HG03039 (cell line): Measurements from ENCODE around the gene ACTBL2.
"Not testable (repeated sequence)": the region's sequence is repeated elsewhere in the genome, so short reads cannot be mapped to it uniquely, and the experiment has no call there.

Experiments used
- ATAC-seq: cut with Tn5 transposase; IDR thresholded peaks from one replicate; pipeline ENCODE4 v1.9.1; 2021; ENCODE audit warnings: mild to moderate bottlenecking, moderate library complexity; ENCODE audit not compliant: unreplicated experiment

The ACTBL2 gene

DNA sequence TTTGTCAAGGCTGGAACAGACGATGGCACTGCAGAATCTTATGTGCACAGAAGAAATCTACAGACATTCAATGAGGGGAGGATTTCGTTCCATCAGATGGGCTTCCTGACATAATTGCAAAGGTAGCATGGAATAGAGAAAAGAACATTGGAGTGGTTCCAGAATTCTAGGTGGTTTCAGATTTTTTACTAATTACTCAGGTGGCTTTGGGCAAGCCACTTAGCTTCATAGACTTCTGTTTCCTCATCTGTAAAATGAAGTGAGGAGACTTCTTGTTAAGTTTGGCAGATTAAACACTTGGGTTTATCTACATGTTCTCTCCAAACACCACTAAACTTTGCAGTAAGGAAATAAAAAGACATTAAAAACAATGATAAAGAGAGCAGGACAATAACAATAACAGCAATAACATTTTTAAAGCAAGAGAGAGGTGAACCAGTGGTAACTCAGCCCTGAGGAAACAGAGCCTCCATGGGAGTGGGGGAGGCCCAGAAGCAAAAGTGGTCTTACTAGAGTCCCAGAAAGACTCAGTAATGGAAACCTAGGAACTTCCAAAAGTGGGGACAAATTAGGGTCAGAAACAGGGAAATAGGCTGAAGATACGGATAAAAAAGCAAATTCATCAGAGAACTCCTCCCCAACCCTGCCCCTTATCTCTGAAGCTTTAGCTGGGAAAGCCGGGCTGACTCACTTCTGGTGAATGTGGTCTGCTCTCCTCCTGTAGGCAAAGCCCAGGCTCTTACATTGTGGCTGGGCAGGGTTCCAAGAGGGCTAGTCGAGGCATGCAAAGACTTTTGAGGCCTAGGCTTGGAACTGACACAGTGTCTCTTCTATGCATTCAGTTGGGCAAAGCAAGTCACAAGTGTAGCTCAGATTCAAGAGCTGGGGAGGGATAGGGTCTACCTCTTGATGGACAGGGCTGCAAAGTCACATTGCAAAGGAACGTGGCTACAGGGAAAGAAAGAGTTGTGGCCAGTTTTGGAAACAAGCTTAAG, 11.8 kb upstream of the ACTBL2 start:
- peak; percentile 54 for ATAC-seq

DNA sequence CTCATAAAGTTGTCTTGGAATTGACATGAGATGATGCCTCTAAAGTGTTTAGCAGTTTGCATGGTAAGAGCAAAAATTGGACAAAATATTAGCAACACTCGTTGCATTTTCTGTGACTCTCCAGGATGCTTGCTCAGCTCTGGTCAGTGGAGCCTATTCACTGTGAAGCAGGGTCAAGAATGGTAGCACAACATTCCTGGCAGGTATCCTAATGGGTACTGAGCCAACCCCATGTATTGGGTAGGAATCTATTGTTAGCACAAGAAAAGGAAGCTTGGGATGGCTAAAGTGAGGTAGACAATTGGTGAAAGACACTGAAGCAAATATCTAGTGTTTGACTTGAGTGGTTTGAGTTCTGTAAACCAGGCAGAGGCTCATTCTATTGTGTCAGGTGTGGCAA, 10.4 kb upstream of the ACTBL2 start:
- ATAC-seq, result no peak

DNA sequence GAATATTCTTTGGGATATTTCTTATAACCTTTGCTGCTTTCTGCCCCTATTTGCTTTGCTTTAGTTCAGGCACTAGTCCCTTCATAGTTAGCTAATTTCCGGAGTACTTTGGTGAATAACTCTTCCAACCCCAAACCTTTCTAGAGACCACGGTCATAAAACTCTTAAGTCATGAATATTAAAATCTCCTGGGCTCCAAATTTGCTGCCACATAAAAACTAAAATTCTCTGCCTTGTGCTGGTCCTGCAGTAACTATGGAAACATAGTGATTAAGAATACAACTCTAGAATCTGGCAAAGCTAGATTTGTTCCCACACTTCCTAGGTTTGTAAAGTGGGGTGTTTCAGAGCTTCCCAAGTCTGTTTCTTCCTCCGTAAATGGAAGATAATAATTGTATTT, 10.0 kb upstream of the ACTBL2 start:
- no peak for ATAC-seq

DNA sequence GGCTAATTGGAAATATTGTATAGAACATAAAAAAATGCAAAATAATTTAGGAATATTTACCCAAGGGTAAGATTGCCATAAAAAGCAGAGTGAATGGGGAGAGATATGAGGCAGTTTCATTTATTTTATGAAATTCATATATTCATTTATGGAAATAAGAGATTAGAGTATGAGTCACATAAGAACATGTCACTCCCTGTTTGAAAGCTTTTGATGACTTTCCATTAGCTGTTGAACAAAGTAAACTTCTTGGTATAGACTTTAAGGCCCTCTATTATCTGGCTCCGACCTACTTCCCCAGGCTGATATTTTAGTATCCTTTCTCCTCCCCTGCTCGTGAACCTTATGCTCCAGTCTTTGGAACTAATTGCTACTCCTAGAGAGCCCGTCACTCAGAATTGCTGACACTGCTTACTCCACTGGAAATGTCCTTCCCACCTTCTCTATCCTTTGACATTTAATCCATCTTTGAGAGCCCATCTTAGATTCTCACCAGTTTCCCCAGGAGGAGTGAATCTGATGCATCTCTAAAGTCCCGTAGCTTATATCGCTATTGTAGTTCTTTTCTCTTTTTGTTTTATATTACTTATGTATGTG, 8.9 kb upstream of the ACTBL2 start:
- ATAC-seq, result no peak

DNA sequence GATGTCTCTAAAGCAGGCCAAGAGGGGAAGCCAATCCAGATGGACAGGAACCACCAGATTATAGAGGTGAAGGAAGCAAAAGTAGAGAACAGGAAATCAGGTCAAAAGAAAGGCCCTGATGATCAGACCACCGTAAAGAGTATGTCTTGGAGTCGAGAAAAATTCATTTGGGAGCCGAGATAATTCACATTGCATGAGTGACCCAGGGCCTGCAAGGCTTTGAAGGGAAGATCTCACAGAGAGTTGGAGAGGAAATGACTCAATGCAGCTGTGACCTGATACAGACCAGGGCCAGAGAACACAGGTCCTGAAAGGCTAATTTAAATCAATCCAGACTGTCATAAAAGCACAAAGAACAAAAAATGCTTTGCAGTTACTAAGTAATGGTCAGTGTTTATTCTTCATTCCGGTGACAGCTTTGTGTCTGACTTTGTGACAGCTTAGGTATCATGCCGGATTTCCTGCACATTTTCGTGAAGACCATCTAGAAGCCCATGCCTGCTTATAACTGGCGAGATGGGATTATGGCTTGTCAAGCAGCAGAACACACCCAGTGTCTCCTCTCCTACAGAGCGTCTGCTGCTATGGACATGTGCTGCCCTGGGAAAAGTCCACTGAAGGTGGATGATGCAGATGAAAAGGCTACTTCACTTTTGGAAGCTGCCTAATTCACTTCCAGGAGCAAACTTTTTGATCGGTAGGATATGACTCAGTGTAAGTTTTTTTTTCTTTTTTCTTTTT, 5.8 kb upstream of the ACTBL2 start:
- ATAC-seq, result no peak

DNA sequence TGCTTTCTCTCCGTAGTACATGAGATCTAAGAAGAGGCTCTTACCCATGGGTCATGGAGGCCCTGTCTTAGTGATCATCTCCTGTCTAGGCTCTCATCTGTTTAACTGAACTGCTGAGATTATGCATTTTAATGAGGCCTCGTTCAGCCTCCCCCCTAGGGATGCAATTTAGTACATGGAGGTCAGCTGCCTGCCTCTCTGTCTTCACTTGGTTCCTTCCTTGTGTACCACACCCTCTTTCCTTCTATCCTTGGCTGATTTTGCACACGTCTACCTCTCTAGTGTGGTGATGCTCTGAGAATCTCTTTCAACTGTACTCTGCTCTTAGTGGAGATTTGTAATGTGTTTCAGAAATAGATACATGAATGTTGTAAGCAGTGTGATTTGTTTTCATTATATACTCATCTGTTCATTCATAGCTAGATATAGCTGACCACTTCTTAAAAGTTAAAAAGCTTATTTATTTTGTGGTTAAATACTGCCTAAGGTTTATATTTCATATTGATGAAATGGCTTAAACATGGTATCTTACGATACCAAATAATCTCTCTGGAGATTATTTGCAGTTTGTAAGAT, 3.5 kb upstream of the ACTBL2 start:
- no peak for ATAC-seq

DNA sequence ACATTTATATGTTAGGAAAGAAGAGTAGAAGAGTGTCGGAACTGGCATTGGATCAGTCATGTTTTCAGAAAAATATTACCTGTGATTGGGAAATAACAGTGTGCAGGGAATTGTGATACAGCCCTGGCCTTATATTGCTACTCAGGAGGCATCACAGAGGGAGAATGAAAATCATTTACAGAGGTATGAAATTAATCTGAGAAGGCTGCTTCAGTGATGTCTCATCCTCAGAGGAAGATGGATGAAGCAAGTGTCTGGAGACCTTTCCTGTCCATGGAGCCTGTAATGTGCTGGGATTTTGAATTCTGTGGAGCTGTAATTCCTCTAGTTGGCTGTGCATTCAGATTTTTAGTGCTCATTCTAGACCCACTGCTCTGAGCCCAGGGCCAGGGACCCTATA, 3.8 kb downstream of the ACTBL2 start:
- ATAC-seq, result no peak

DNA sequence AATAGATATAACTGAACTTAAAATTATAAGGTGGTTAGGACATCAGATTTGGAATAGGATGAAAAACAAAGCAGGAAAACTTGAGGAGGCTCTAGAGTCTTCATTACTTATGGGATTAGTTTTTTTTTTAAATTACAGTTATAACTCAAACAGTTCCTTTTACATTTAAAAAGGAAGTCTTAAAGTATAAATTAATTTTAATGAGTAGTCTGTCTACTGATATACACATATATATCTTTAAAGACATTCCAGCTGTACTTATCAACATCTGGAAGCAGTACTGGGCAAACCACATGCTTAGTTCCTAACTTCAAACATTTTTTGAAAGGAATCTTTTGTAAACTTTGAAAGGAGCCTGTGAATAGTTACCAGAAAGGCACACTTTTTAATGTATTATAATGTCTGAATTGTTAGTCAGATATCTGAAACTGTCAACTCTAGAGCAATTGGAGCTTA, 6.0 kb downstream of the ACTBL2 start:
- no peak for ATAC-seq

DNA sequence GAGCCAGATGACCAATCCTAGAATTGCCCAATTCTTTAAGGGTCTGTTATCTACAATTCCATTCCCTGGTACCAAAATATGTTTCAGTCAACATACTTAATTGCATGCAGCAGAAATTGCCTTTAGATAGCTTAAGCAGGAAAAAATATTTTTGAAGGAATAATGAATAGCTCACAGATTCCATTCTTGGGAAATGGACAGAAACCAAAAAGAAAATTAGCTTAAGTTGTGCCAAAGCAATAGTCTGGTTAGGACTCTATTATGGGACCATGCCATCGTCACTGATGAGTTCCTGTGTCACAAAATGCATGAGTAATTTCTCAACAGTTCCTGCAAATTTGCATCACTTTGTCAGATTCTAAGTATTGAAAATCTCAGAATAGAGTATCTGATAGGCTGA, 12.3 kb downstream of the ACTBL2 start:
- ATAC-seq, result no peak

DNA sequence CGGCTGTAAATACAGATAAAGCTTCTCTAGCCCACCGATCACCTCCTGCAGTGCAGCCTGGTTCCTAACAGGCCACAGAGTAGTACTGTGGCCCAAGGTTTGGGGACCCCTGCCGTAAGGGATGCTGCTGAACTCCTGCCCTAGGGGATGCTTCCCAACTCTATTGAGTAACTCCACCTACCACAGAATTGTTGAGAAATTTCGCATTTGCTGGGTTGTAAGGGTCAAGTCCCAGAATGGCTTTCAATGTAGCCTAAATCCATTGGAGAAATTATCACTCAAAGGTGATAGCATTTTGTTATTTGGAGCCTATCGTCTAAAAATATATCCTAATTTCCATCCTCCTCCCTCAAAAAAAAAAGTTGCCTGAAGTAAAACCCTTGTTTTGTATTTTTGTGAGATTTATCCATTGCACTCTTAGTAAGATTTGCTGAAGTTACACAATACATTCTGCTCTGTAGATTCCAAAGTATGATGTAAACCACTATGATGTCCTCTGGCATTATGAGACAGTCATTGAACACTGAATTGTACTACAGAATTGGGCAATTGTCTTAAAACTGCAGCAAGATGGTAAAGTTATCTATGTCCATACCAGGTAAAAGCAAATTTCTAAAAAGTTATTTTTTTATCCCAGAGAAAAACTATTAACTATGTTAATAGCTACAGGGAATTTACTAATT, 14.0 kb downstream of the ACTBL2 start:
- ATAC-seq, result no peak

DNA sequence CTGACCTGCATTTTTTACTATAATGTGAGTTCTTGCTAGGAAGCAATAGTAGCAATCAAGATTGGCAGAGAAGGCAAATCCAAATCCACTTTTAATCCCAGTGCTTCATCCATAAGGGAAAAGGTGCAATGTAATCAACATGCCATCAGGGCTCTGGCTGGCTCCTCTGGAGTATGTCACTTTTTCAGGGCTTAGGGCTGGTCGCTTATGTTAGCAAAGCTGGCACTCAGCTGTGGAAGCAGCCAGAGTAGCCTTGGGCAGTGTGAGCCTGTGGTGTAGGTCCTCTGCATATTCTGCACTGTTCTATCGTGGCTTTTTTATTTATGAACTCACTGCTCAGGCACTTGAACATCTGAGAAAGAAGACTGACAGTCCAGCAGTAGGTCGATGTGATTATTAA, 16.1 kb downstream of the ACTBL2 start:
- no peak for ATAC-seq

DNA sequence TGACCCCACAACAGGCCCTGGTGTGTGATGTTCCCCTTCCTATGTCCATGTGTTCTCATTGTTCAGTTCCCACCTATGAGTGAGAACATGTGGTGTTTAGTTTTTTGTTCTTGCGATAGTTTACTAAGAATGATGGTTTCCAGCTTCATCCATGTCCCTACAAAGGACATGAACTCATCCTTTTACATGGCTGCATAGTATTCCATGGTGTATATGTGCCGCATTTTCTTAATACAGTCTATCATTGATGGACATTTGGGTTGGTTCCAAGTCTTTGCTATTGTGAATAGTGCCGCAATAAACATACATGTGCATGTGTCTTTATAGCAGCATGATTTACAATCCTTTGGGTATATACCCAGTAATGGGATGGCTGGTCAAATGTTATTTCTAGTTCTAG, 22.6 kb downstream of the ACTBL2 start:
- ATAC-seq, result not testable (repeated sequence)

DNA sequence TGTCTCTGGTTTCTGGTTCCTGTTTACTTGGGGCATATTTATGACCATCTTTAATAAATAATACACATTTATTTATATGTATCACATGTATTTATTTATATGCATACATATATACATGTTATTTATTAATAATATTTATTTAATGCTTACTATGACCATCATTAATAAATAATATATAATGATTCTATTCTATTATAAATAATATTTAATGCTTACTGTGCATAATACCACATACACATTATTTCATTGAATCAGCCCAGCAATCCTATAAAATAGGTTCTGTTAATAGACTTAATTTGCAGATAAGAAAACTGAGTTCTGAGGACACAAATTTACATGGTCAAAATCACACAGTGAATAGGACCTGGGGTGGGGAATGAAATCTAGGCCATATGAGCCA, 24.2 kb downstream of the ACTBL2 start:
- no peak for ATAC-seq

DNA sequence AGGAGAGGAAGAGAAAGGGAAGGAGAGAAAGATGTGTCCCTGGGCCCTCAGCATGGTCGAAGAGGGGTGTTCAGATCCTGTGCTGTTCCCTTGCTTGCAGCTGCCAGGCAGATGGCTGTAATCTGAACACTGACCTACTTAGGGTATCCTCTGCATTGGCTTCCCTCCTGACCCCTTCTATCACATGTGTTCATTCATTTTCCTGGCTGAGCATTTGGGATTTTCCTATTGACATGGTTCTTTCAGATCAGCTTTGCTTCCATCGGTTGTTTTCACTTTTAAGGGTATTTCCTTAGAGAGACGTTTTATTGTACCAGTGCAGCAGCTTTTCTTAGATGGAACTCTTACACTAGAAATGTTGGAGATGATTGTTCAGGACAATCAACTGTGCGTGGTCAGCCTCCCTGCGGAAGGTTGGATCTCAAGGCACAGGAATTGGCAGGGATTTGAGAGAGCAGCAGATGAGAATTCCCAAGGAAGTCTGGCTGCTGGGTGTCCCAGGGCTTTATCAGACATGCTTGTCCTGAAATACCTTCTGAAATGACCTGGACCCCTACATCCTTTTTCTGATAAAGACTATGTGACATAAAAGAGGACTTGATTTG, 26.0 kb downstream of the ACTBL2 start:
- ATAC-seq, result no peak

DNA sequence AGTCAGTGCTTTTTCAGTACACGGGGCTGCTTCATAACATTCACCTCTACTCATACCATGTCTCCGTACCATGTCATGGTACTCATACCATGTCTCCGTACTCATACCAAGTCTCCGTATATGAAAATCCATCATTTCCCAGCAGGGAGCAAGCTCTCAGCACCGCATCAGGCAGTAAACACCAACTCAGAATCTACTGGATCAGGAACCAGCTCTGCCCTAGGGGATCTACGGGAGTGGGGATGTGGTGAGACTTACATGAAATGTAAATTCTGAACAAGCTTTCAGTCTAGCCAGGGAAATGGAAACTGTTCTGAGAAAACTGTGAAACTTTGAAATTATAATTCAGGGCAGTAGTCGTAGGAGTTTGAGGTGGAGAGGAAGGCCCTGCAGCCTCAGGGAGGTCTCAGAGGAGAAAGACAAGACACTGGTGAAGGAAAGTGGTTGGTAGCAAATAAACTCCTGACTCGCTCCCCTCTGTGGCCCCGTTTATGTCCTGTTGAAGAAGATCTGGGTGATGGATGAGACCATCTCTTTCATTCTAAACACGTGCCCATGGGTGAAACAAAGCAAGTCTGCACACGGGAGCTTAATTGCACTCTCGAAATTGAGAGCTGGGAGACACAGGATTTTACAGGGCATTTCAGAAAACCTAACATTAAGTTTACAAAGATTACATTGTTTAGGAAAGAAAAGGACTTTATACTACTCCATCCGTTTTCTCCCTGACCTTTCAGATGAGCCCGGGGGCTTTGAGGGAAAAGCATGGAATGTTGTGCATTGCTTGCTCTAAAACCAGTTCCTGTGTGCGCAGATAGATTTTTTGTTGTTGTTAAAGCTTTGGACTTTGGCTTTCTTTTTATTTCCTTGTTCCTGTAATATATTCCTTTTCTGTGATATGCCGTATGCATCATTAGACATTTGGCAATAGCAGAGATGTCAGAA, 26.8 kb downstream of the ACTBL2 start:
- ATAC-seq, result no peak

DNA sequence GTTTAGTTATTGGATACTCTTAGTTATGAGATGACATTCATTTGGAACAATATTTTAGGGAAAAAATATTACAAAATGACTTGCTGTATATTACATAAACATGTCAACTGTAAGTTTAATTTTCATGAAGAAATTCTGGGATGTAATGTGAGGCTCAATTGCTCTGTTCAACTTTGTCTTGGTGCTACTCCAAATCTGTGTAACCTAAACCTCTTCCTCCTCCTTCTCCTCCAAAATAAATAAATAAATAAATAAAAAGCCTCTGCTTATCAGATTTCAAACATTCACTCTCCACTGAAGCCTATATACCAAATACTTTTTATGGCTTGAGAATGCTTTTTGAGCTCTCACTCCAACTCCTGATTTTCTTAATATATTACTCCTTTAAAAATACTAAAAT, 27.7 kb downstream of the ACTBL2 start:
- no peak for ATAC-seq

DNA sequence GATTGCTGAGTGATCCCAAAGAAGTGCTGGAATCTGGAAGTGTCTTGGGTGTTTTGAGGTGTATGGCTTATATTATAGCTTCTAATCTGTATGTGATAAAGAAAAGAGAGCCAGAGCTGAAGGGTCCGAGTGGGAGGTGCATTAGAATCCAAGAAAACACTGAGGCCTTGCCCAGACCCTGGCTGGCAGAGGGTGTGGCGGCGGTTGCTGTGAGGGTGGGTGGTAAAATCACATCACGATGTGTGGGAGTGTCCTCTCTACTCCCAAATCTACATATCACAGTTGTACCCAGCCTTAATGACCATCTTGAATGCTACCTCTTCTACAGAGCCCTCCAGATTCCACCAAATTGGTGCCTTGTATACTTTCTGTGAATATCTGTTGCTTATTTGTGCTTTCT, 28.9 kb downstream of the ACTBL2 start:
- ATAC-seq, result no peak

DNA sequence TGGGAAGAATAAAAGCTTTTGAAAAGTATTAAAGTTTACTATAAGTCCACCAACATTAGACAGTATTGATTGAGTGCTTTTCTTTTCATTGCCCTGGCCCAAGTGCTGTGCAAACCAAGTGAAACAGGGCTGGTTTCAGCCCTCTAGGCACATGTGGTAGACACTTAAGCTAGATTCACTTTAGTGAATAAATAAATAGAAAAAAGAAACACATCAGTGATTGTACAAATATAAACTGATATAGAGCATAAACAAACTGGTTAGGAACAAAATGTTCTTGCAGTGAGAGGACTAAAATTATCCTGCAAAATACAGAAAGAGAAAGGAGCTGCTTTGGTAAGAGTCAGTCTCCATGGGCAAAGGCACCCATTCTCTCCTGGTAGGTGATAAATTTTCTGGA, 29.7 kb downstream of the ACTBL2 start:
- ATAC-seq, result no peak
